Peyer's patch (tissue), 4 donors: ENCODE measurements around the gene SLC33A1. TPM values are rescaled to one million over a fixed set of nuclear protein-coding genes. Genes with fewer than 3 reads are reported as not detected.
"Not testable (repeated sequence)": the region's sequence is repeated elsewhere in the genome, so short reads cannot be mapped to it uniquely, and the experiment has no call there.

Experiments
- DNase-seq, 3 donors: peaks; one replicate each; pipeline ENCODE4 v3.0.0-alpha.2; 2017 to 2019
- H3K27ac ChIP-seq, 4 donors: fragments of 200-600 bp; sonication (generic); one replicate each; pipeline ENCODE4 v1.5.1; 2016 to 2019
- H3K27me3 ChIP-seq, 2 donors: fragments of 200-600 bp; sonication (generic); one replicate each; pipeline ENCODE4 v1.5.1; 2019
- H3K36me3 ChIP-seq, 3 donors: fragments of 200-600 bp; sonication (generic); one replicate each; pipeline ENCODE4 v1.5.1; 2016 to 2019
- H3K4me1 ChIP-seq, 4 donors: fragments of 200-600 bp; sonication (generic); one replicate each; pipeline ENCODE4 v1.5.1; 2016 to 2019
- H3K4me3 ChIP-seq, 4 donors: fragments of 200-600 bp; sonication (generic); 1 replicate in 3 of 4; 2 replicates in 1 of 4; pipeline ENCODE4 v1.5.1; 2016 to 2019; ENCODE audit warnings: mild to moderate bottlenecking in 1 of 4
- H3K9me3 ChIP-seq, 4 donors: fragments of 200-600 bp; sonication (generic); one replicate each; pipeline ENCODE4 v1.5.1; 2016 to 2019; ENCODE audit warnings: mild to moderate bottlenecking in 1 of 4
- POLR2A ChIP-seq, 2 donors: fragments of 450-650 bp; IDR thresholded peaks; one replicate each; pipeline ENCODE4 v1.5.1; 2017; ENCODE audit warnings: antibody characterized with exemption in 2 of 2, mild to moderate bottlenecking in 2 of 2, moderate library complexity in 2 of 2
- total RNA-seq, 4 donors: library from RNA; depleted of rRNA; stranded (reverse); fragments of >200 nt; gene quantifications; one replicate each; pipeline ENCODE4 v1.1.0, GENCODE V29; 2016
- TF ChIP-seq, protein P1 (sequence below), 6 experiments: fragments of 450-650 bp in 4 of 6; fragments of 200-600 bp in 2 of 6; sonication (generic) in 1 of 6; IDR thresholded peaks; one replicate each; pipeline ENCODE4 v1.5.1; 2017 to 2019; ENCODE audit warnings: antibody characterized with exemption in 6 of 6, mild to moderate bottlenecking in 3 of 6, moderate library complexity in 1 of 6

Gene SLC33A1
- total RNA-seq, 4 donors from 2014 or later = 12.4 to 44.7 (median 30.3) TPM

DNA sequence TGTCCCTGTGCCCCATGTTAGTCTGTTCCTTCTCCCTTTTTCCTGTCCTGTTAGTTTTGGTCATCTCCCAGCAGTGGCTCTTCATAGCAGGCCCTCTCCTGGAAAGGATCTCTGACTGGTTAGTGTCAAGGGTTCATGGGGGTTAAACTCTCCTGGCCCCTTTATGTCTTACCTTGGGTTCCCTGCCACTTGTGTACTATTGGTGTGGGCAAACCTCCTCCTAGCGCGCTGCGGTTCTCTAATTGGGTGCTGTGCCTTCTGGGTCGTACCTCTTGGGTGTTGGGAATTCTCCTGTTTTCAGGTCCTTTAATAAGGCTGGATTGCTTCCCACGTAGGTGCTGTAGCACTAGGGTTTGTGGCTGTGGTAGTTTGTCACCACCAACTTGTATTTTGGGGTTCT is 35.0 kb upstream of the SLC33A1 start:
- Histone ChIP-seq H3K36me3 (peaks cover 0 to 2% (median 0%) of the 10 kb centered on the region in 3 donors), H3K4me1 (peaks cover 0 to 5% (median 0%) of the 10 kb centered on the region in 4 donors), H3K27ac (no peak overlapping the region), H3K27me3 (no peaks in the 10 kb centered on the region), H3K9me3 (no peaks in the 10 kb centered on the region), H3K4me3 (no peak overlapping the region)
- no peak for TF ChIP-seq POLR2A (IDR thresholded peaks at IDR 0.05)
- TF ChIP-seq, protein P1, sequence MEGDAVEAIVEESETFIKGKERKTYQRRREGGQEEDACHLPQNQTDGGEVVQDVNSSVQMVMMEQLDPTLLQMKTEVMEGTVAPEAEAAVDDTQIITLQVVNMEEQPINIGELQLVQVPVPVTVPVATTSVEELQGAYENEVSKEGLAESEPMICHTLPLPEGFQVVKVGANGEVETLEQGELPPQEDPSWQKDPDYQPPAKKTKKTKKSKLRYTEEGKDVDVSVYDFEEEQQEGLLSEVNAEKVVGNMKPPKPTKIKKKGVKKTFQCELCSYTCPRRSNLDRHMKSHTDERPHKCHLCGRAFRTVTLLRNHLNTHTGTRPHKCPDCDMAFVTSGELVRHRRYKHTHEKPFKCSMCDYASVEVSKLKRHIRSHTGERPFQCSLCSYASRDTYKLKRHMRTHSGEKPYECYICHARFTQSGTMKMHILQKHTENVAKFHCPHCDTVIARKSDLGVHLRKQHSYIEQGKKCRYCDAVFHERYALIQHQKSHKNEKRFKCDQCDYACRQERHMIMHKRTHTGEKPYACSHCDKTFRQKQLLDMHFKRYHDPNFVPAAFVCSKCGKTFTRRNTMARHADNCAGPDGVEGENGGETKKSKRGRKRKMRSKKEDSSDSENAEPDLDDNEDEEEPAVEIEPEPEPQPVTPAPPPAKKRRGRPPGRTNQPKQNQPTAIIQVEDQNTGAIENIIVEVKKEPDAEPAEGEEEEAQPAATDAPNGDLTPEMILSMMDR (IDR thresholded peaks at IDR 0.05) = no peak
- no peak for DNase-seq

DNA sequence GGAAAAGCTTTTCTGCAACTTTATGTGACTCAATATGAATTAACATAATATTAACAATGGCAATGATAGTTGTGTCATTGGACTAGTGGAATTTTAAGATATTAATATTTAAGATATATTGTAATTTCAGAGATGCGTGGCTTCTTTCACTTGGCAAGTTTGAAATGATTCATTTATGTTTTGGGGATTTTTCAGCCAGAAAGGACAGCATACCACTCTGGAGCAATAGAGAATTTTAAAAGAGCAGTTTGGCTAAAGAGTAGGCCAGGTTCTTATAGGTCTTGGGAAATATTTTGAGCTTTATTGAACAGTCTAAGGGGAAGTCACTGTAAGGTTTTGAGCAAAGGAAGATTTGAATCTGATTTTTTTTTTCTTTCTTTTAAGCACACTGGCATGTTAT is 32.7 kb upstream of the SLC33A1 start:
- Histone ChIP-seq H3K36me3 (no peaks in the 10 kb centered on the region), H3K27ac (no peak overlapping the region), H3K4me1 (peaks cover 0 to 5% (median 0%) of the 10 kb centered on the region in 4 donors), H3K9me3 (no peaks in the 10 kb centered on the region), H3K4me3 (no peak overlapping the region), H3K27me3 (no peaks in the 10 kb centered on the region)
- no peak for DNase-seq
- TF ChIP-seq POLR2A (IDR thresholded peaks at IDR 0.05) = no peak
- TF ChIP-seq, protein P1 (IDR thresholded peaks at IDR 0.05) = no peak

DNA sequence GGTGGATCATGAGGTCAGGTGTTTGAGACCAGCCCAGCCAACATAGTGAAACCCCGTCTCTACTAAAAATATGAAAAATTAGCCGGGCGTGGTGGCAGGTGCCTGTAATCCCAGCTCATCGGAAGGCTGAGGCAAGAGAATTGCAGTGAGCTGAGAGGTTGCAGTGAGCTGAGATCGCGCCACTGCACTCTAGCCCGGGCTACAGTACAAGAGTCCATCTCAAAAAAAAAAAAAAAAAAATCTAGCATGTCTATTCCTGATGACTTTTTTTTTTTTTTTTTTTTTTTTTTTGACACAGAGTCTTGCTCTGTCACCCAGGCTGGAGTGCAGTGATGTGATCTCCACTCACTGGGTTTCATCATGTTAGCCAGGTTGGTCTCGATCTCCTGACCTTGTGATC is 32.1 kb upstream of the SLC33A1 start:
- not testable (repeated sequence) for H3K27me3 ChIP-seq, DNase-seq, H3K4me1 ChIP-seq

DNA sequence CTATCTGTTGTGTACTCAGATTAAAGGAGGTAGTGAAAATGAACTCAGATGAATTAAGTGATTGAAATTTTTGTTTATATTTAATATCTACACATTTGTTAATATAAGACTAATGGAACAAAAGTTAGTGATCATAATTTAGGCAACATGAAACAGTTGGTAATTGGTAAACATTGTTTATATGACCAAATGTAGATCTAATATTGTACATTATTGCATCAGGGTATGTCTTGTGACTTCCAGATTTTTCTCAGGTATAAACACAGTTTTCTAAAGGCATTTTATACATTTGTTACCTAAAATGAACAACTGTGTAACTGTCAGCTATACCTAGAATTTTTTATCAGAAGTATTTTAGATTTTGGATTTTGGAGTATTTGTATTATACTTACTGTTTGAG is 31.1 kb upstream of the SLC33A1 start:
- Histone ChIP-seq H3K27me3 (no peaks in the 10 kb centered on the region), H3K27ac (no peak overlapping the region), H3K4me1 (peaks cover 0 to 3% (median 0%) of the 10 kb centered on the region in 4 donors), H3K4me3 (no peak overlapping the region), H3K36me3 (no peaks in the 10 kb centered on the region), H3K9me3 (no peaks in the 10 kb centered on the region)
- DNase-seq = no peak
- TF ChIP-seq POLR2A (IDR thresholded peaks at IDR 0.05) = no peak
- TF ChIP-seq, protein P1 (IDR thresholded peaks at IDR 0.05) = no peak

More for the DNA sequence above, 32.1 kb upstream of the SLC33A1 start:
- not testable (repeated sequence) for H3K27ac ChIP-seq, H3K36me3 ChIP-seq, H3K4me3 ChIP-seq, H3K9me3 ChIP-seq

DNA sequence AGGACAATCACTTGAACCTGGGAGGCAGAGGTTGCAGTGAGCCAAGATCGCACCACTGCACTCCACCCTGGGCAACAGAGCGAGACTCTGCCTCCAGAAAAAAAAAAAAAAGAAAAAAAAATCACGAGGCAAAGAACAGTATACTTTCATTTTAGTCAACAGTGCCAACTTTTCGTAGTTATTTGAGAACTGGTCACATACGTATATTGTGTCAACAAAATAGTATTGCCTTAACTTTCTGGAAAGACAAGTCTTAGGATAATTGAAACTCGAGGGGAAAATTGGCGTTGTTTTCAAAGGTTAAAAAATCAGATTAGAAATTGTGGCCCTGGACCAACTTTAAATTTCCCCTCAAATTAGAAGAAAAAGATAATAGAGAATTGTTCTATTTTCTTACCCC is 30.1 kb upstream of the SLC33A1 start:
- no peak overlapping the region for H3K4me3 ChIP-seq
- H3K27me3 ChIP-seq = no peaks in the 10 kb centered on the region
- no peaks in the 10 kb centered on the region for H3K4me1 ChIP-seq
- no peak for TF ChIP-seq POLR2A (IDR thresholded peaks at IDR 0.05)
- TF ChIP-seq, protein P1 (IDR thresholded peaks at IDR 0.05) = no peak
- H3K9me3 ChIP-seq = no peaks in the 10 kb centered on the region
- no peak overlapping the region for H3K27ac ChIP-seq
- no peaks in the 10 kb centered on the region for H3K36me3 ChIP-seq
- DNase-seq = no peak

DNA sequence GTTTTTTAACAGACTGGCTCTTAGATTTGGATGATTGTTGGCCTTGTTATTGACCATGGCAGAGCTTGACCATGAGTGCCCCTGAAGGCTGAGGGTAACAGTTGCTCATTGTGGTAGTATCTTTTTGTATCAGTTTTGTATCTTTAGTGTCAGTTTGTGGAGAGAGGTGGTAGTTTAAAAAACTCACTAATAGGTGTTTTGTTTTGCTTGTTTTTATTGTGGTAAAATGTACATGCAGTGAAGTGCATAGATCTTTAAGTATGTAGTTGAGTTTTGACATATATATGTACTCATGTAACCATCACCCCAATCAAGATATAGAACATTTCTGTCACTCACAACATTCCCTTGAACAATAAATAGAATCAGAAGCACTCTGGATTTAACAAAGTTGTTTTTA is 26.1 kb upstream of the SLC33A1 start:
- Histone ChIP-seq H3K9me3 (no peaks in the 10 kb centered on the region), H3K27me3 (no peaks in the 10 kb centered on the region), H3K4me1 (peaks cover 0 to under 1% (median 0%) of the 10 kb centered on the region in 4 donors), H3K36me3 (no peaks in the 10 kb centered on the region), H3K27ac (no peak overlapping the region), H3K4me3 (no peak overlapping the region)
- no peak for DNase-seq
- TF ChIP-seq, protein P1 (IDR thresholded peaks at IDR 0.05) = no peak
- TF ChIP-seq POLR2A (IDR thresholded peaks at IDR 0.05) = no peak
